Activated T-cell treated with anti-CD3 and anti-CD28 coated beads for 1 hour (primary cell): ENCODE data around the gene NEK11.

ENCODE experiments used
- DNase-seq: peaks from one replicate; pipeline ENCODE4 v3.0.0-alpha.2; 2020; ENCODE audit warnings: low read depth

The NEK11 gene

DNA sequence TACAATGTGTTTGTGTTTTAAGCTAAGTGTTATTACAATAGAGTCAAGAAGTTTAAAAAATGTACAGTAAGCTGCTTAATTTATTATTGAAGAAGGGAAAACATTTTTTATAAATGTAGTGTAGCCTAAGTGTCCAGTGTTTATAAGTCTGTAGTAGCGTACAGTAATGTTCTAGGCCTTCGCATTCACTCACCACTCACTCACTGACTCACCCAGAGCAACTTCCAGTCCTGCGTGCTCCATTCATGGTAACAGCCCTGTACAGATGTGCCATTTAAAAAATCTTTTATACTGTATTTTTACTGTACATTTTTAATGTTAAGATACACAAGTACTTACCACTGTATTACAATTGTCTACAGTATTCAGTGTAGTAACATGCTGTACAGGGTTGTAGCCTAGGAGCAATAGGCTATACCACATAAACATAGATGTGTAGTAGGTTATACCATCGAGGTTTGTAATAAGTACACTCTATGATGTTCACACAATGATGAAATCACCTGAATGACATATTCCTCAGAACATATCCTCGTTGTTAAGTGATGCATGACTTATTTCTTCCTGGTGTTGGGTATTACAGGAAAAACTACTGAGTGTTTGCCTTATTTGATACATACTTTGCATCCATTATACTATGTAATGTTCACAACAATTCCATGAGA, 198.3 kb downstream of the NEK11 start:
- no peak for DNase-seq

DNA sequence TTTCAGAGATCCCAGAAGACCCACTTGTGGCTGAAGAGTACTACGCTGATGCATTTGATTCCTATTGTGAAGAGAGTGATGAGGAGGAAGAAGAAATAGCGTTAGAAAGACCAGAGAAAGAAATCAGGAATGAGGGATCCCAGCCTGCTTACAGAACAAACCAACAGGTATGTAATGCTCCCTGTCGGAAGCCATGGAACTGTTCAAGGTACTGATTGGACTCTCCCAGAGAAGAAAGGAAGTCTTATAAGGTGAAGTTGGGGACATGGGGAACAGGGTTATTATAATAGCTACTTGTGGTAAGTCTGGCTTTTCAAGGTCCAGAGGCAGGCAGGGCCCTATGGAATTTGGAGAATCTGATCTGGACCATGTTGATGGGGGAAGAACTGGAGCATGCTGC, 201.8 kb downstream of the NEK11 start:
- DNase-seq: no peak

DNA sequence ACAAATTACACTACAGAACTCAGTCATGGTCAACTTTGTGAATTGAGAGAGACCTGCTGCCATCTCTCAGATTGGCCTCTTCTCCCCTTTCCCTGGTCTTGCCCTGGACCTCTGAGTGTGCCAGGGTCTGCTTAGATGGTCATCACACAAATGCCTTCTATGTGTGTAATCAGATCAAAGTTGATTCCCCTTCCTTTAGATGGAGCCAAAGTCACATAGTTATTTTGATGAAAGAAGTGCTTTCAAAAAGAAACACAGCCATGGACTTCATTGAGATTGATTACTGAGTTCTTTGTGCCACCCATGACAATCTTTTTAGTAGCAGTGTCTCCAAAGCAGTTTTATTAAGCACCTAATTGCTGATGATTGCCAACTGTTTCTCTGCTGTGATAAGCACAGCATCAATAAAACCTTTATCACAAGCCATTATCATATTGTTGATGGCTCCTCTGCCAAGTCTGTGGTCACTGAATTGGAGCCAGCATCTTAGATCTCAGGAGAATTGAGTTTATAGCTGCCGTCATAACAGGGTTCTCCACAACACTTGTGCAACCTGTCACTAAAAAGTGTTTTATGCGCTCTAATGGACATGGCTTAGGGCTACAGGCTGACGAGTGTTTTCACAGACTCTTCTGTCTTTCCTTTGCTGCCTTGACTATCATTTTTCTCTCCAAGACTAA, 205.2 kb downstream of the NEK11 start:
- DNase-seq: no peak

DNA sequence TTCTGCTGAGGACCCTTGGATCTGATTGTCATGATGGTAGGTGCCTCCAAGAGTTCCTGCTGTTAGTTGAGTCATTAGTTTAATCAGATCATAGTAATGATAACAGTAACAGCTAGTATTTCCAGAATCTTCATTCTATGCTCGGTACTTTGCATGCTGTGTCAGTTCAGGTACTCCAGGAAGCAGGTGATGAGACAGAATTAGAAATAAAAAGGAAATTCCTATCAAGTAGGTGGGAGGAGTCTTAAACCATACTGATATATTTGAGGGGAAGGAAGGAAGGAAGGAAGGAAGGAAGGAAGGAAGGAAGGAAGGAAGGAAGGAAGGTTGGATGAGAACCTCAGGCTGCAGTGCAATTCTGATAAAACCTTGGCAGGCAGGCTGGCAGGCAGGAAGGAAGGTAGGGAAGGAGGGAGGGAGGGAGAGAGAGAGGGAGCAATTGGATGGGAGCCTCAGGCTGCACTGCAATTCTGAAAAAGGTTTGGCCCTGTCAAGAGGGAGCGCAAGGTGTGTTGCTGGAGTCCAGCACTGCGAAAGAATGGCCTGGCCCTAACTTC, 206.1 kb downstream of the NEK11 start:
- DNase-seq: no peak

DNA sequence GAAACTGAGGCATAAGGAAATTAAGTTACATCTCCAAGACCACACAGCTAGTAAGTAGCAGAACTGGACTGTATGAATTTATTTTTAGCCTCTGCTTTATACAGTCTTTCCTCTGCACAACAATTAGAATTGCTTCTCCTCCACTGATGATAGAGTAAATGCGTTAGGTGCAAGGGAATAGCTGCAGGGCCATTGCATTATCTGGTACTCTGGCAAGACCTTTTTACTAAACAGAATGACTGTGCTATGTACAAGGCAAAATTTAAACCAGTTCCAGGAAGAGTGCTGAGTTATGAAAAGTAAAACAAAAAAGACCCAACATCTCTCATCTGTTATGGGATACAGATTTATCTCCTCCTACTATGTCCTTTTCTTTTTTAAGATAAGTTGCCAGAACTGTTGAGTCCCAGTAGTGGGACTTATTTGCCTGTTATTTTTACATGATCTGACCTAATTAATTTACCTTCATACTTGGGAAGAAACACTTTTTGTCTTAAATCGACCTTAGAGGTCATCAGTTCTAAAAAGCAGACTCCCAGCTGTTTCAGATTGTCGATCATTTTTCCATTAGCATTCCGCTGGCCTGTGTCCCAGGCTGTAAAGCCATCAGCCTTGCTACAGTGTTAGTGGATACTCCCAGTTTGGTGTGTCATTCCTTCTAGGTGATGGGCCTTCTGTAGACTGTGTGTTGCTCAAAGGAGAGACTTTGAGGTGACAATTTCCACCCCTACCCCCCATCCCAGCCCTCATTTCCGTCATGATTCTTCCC, 207.4 kb downstream of the NEK11 start:
- DNase-seq: no peak

DNA sequence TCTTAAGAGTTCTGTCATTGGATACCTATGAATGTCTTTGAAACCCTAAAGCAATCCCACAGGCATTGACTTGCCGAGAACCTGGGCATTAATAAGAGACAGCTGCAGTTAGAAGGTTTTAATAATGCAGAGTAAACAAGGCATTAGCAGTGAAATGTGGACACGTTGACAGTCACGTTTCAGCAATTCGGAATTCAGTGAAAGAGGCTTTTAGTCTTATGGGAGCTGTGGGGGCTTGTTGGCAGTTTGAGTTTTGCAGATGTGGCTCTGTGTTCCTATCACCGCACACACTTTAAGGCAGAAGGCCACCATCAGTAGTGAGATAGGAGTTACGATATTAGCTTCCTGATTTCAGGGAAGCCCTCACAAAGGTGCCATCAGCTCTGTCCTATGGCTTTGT, 209.7 kb downstream of the NEK11 start:
- no peak for DNase-seq

DNA sequence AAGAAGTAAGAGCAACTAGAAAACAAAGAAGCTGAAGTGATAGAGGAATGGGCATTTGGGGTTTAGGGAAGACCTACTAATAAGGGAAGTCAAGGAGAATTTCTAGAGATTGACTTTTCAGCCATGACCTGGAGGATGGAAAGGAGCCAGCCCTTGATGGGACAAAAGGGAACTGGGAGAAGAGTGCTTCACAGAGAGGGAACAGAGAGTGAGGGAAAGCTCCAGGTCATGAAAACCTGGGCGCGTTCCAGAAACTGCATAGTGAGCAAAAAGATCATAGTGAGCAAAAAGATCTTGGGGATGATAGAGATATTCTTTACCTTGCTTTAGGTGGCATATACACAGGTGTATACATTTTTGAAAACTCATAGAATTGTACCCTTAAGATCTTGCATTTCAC, 211.8 kb downstream of the NEK11 start:
- DNase-seq: no peak

DNA sequence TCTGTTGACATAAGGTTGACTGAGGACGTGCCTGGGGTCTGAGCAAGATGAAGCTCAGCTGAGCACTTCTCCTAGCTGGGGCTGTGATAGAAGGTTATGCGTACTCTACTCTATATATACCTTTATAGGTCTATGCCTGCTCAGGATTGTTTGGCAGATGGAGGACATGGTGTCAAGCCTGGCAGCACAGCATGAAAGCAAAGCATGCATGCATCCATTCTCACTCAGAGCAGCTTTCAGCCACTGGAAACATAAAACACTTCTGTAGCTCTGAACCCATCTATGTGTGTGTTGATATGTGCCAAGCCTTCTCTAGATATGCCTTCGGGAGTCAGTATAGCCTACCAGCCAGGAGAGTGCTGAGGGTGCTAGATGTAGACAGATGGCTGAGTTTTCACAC, 212.6 kb downstream of the NEK11 start:
- DNase-seq: no peak

DNA sequence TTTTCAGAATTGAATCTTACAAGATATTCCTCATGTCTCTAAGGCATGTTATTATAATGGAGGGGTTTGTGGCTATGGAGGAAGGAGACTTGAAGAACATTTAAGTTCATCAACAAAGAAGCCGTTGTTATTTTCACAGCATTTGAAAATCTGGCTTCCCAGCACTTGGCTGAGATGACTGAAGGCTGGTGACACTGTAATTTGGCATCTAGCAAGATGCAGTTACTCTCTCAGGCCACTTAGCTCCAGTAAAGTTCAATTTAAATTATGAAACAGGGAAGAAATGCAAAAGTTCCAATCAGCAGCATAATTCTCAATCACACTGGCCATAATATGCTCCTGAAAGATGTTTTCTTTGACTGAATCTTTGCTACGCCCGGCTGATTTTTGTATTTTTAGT, 215.5 kb downstream of the NEK11 start:
- no peak for DNase-seq

DNA sequence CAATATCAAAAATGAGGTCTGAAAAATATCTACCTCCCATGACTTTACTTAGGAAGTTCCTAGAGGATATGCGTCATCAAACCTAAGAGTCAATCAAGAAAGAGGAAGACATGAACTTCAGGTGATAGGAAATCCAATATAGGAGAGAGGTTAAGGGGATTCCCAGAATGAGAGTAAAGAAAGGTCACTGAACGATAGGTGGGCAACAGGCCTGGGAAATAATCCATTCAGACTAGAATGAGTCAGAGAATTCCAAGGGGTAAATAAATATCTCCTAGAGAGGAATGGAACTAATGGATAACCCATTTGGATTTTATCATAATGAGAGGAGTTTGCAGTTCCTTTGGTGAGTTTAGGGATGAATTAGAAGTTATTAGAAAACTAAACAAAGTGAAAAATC, 223.8 kb downstream of the NEK11 start:
- DNase-seq: no peak

DNA sequence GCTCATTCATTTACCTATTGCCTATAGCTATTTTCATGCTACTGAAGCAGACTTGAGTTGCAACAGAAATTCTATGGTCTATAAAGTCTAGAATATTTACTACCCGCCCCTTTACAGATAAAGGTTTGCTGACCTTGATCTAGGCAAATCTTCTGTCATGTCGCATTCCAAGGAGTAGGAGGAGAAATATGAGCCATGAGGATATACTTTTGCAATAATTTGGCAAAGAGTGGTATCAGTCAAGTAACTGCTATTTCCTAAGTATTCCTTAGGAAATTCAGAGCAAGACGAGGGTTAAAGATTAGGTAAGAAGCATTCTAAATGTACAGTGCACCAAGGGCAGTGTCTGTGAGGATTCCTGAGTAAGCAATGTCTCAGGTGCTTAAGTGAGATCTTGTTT, 233.8 kb downstream of the NEK11 start:
- DNase-seq: no peak

DNA sequence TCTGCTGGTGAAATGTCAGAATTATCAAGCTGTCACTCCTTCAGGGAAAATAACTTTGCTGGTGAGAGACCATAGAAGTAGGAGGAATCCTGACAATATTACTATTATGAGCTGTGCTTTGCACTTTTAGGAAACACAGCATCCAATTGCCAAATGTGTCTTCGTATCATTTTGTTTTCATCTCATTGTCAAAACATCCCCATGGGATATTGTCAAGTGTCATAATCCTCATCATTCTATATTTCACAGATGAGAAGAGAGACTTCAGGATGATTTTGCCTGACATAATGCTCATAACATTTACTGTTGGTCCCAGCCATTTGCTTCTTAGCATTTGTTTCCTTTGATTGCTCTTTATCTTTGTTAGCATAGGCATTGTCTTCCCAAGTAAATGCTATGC, 234.4 kb downstream of the NEK11 start:
- no peak for DNase-seq

DNA sequence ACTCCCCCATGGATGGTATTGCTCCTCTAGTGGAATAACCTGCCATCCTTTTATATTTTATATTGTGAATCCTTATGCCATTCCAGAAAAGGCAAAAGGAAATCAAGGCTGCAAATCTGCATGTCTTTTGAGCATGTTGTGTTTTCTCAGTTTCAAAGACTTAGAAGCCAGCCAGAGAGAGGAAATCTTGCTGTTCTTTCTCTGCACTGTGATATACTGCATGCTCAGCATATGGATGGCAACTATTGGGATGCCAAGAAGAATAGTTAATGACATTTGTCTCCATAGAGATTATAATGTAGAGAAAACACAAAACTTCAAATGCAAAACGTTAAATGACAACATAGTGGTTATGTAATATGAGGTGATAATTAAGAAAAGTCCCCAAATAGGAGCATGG, 248.9 kb downstream of the NEK11 start:
- DNase-seq: no peak

DNA sequence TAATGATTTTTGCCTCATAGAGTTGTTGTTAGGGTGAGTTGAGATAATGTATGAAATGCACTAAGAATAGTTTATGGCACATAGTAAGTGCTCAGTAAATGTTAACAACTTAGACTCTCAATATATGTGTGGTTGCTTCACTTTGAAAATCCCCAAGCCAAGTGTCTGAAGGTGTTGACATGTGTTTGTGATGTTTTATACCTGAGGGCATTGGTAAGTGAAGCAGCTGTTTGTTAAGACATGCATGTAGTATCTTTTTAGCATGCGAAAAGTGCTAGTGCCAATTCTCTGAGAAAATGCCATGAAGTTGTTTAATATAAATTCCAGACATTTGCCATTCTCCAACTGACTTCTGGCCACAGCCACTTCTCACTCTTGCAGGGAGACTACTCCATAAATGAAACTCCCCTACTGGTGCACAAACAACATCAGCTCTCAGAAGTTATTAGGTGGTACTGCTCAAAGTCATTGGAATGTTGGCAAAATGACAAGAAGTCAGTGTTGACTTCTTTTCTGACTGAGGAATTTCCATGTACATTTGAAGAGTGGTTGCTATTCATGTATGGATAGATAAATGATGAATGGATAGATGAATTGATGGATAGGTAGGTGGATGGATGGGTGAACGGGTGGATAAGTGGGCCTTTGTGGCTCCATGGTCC, 251.3 kb downstream of the NEK11 start:
- DNase-seq: no peak

DNA sequence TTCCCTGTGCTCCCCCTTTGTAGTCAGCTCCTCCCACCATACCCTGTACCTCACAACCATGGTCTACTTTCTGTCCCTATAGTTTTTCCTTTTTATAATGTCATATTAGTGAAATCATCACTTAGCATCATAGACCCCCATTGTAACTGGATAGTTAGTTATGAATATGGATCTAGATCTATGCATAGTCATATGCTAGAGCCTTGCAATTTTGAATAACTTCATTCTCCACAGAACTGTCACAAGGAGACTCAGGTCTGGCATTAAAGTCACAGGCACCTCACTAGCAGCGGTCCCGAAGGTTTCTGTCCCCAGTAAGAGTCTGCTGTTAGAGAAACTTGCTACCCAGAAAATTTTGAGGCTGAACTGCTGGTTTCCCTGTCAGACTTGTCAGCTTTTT, 252.9 kb downstream of the NEK11 start:
- DNase-seq: no peak

DNA sequence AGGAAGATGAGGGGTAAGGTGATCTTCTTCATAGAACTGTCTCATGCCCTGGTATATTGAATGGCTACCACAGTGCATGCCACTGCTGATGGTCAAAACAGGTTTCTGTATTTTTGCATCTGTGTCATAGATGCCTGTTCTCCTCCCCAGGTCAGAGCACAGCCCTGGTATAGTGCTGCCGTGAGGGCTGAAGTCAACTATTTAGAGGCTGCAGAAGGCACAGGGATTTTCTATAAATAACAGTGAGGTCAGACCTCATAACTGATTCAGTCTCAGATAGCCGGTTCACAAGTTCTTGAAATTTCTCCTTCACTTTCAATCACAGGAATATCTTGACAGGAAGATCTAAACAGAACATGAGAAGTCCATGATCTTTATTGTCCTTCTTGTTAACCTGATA, 255.7 kb downstream of the NEK11 start:
- DNase-seq: no peak

DNA sequence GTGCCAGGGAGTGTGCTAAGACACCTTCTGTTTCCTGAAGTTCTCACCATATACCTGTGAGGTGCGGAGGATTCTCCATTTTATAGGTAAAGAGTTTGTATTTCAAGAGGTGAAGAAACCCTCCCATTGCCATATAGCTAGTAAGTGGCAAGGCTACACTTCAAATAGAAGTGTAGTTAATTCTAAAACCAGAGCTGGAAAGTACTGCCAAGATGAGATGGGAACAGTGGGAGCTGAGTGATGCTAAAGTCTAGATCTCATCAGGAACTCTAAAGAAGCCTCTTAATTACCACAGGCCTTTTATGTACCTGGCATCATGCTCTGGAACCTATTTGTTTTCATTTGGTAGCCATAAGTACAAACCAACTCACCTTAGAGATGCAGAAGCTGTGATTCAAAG, 256.3 kb downstream of the NEK11 start:
- no peak for DNase-seq

DNA sequence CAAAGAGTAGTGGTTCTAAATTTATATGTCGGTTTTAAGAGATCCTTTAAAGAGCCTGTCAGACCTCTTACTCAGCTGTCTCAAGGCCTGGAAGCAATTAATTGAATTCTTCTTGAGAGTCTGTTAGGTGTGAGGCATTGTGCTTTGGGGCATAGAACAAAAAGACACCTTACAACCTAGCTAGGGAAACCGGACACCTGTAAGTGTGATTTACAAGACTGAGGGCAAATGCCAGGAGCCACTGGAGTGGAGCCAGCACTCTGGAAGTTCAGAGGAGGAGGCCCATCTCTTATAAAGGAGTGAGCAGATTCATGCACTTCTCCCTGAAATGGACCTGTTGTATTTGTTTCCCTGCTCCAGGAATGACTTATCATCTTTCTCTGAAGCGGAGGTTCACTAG, 257.2 kb downstream of the NEK11 start:
- DNase-seq: no peak

DNA sequence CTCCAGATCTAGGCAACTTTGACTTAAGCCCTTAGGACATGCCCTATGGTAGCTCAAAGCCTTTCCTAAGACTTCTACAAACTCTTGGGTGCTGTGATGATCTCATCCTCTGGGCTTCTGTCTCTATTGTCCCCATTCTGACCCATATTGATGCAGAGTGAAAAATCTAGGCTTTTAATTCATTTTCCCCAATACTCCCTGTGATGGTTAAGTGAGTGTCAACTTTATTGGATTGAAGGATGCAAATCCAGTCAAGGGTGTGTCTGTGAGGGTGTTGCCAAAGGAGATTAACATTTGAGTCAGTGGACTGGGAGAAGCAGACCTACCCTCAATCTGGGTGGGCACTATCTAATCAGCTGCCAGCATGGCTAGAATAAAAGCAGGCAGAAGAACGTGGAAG, 257.6 kb downstream of the NEK11 start:
- DNase-seq: no peak

DNA sequence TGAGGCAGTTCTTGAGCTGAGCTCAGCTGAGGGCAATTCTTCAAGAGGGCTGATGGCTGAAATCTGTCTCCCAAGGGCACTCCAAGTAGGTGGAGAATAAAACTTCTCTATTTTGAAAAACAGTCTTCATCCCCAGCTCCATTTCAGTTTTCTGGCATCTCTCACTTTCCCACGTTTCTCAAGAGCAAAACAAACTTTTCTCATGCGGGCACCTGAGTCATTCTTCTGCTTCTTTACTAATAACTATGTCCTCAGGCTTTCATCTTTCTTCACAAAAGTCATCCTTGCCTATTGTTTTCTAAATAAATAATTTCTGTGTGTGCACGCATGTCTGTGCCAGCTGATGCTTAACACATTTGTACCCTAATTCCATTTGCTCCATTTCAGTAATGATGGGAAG, 258.8 kb downstream of the NEK11 start:
- no peak for DNase-seq

DNA sequence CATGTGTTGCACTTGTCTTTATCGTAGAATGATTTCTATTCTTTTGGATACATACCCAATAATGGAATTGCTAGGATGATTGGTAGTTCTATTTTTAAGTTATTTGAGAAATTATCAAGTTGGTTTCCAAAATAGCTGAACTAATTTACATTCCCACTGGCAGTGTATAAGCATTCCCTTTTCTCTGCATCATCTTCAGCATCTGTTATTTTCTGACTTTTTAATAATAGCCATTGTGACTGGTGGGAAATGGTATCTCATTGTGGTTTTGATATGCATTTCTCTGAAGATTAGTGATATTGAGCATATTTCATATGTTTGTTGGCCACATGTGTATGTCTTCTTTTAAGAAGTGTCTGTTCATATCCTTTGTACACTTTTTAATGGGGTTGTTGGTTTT, 273.2 kb downstream of the NEK11 start:
- DNase-seq: no peak

DNA sequence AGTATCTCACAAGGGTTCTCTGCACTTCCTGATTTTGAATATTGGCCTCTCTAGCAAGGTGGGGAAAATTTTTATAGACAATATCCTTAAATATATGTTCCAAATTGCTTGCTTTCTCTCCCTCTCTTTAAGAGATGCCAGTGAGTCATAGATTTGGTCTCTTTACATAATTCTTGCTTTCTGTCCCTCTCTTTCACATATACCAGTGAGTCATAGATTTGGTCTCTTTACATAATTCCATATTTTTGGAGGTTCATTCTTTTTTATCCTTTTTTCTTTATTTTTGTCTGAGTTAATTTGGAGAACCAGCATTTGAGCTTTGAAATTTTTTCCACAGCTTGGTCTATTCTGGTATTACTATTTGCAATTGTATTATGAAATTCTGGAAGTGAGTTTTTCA, 277.2 kb downstream of the NEK11 start:
- no peak for DNase-seq

DNA sequence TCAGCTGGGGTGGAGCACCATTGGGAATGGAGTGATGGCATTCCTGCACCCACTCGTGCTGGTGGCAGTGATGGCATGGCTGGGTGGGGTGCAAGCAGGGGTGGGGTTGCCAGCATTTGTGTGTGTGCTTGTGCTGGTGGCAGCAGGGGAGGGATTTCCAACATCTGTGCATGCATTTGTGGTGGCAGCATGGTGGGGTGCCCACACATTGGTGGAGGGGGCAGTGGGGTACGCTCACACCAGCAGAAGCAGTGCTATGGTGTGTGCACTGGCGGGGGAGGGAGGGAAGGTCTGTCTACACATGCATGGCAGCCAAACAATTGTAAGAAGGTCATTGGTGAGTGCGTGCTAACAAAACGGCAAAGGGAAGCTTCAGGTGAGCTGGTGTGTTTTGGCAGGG, 278.2 kb downstream of the NEK11 start:
- DNase-seq: no peak
